GM12878 (cell line): ENCODE results near the gene PTPRN2. TPM values are rescaled to one million over a fixed set of nuclear protein-coding genes. Genes with fewer than 3 reads are reported as not detected.

Experiments
- ATAC-seq: fragments of 200-7000 bp; cut with Tn5 transposase; 3 replicates; pipeline ENCODE4 v1.9.1; 2020; ENCODE audit warnings: mild to moderate bottlenecking, moderate library complexity
- BruUV-seq: library from RNA; stranded (reverse); fragments of 400-500 nt; replicated peaks from 2 replicates; lab custom pipeline; 2021; lab: Mats Ljungman, UMichigan
- CTCF ChIA-PET: fragments of 300-600 bp; sonication (Branson Sonifier 250); formaldehyde crosslinking; extraction: SDS; loops from one replicate; lab custom pipeline; 2021; ENCODE audit warnings: inconsistent platforms; lab: Yijun Ruan, JAX
- POLR2A ChIA-PET: fragments of 350-600 bp; formaldehyde crosslinking; extraction: SDS; loops from one replicate; lab custom pipeline; 2021; ENCODE audit warnings: inconsistent platforms; lab: Charles Lee
- RAD21 ChIA-PET: fragments of 300-600 bp; sonication (Branson Sonifier 250); formaldehyde crosslinking; loops from one replicate; lab custom pipeline; 2023; ENCODE audit warnings: antibody characterized with exemption; ENCODE audit not compliant: unreplicated experiment; lab: Charles Lee
- SMC1A ChIA-PET: fragments of 300-600 bp; sonication (Branson Sonifier 250); formaldehyde crosslinking; loops from one replicate; lab custom pipeline; 2023; ENCODE audit not compliant: unreplicated experiment, uncharacterized antibody; lab: Charles Lee
- DNase-seq: peaks from one replicate; pipeline ENCODE4 v3.0.0-alpha.2; 2011; ENCODE audit warnings: low read depth, low spot score
- FAIRE-seq: peaks from 3 replicates; lab custom pipeline; 2011; peaks lifted over from hg19 to GRCh38; lab: Jason Lieb, UNC
- H2AFZ ChIP-seq: 2 replicates; pipeline ENCODE4 v1.6.0; 2011; ENCODE audit warnings: low read depth, low read length, control low read depth; ENCODE audit not compliant: control insufficient read depth
- H3K27ac ChIP-seq: 2 replicates; pipeline ENCODE4 v1.5.1; 2011; ENCODE audit warnings: control low read depth; ENCODE audit not compliant: control insufficient read depth, insufficient read depth
- H3K27me3 ChIP-seq, 2 experiments: replicated peaks in 1 of 2; 2 replicates each; pipeline versions ENCODE4 v1.6.0 to v1.6.1; 2011; ENCODE audit warnings: low read length in 1 of 2; ENCODE audit not compliant: control insufficient read depth in 2 of 2, insufficient read depth in 2 of 2
- H3K36me3 ChIP-seq, 2 experiments: 2 replicates each; pipeline ENCODE4 v1.5.1; 2011; ENCODE audit warnings: low read length in 1 of 2; ENCODE audit not compliant: control insufficient read depth in 2 of 2, insufficient read depth in 2 of 2
- H3K4me1 ChIP-seq: 2 replicates; pipeline ENCODE4 v1.6.1; 2011; ENCODE audit warnings: mild to moderate bottlenecking, low read length, moderate library complexity, mixed read lengths; ENCODE audit not compliant: control insufficient read depth, insufficient read depth
- H3K4me2 ChIP-seq: 2 replicates; pipeline ENCODE4 v1.6.0; 2011; ENCODE audit warnings: control low read depth; ENCODE audit not compliant: control insufficient read depth, insufficient read depth
- H3K4me3 ChIP-seq: fragments of 200-600 bp; sonication (generic); 2 replicates; pipeline ENCODE4 v1.5.1; 2016
- H3K79me2 ChIP-seq: 2 replicates; pipeline ENCODE4 v1.6.0; 2011; ENCODE audit warnings: low read length; ENCODE audit not compliant: control insufficient read depth, insufficient read depth
- H3K9ac ChIP-seq: 2 replicates; pipeline ENCODE4 v1.8.0; 2011; ENCODE audit warnings: low read length, control low read depth, mixed read lengths; ENCODE audit not compliant: control insufficient read depth, insufficient read depth
- H3K9me3 ChIP-seq: replicated peaks from 3 replicates; pipeline ENCODE4 v1.5.1; 2011; ENCODE audit warnings: mild to moderate bottlenecking, low read length; ENCODE audit not compliant: control insufficient read depth, insufficient read depth
- H4K20me1 ChIP-seq: 2 replicates; pipeline ENCODE4 v1.6.0; 2011; ENCODE audit not compliant: control insufficient read depth, insufficient read depth
- ATF2 ChIP-seq: IDR thresholded peaks from 2 replicates; pipeline ENCODE4 v1.6.1; 2012; ENCODE audit warnings: low read length, inconsistent platforms
- DPF2 ChIP-seq: fragments of 450-650 bp; IDR thresholded peaks from 2 replicates; pipeline ENCODE4 v1.6.1; 2017; ENCODE audit warnings: mild to moderate bottlenecking
- GATAD2B ChIP-seq: fragments of 450-650 bp; conservative IDR thresholded peaks from 2 replicates; pipeline ENCODE4 v1.6.1; 2017; ENCODE audit warnings: low read depth, mild to moderate bottlenecking, moderate library complexity
- JUNB ChIP-seq: IDR thresholded peaks from 2 replicates; pipeline ENCODE4 v1.6.1; 2016; ENCODE audit warnings: antibody characterized with exemption, mild to moderate bottlenecking
- KAT2A ChIP-seq: conservative IDR thresholded peaks from 2 replicates; pipeline ENCODE4 v1.6.1; 2011; ENCODE audit warnings: low read depth, low read length; ENCODE audit not compliant: control insufficient read depth
- MTA2 ChIP-seq: fragments of 450-650 bp; IDR thresholded peaks from 2 replicates; pipeline ENCODE4 v1.6.1; 2016; ENCODE audit warnings: low read depth, mild to moderate bottlenecking, moderate library complexity
- MTA3 ChIP-seq: IDR thresholded peaks from 2 replicates; pipeline ENCODE4 v1.6.1; 2012; ENCODE audit warnings: low read length, inconsistent platforms, borderline replicate concordance
- MYB ChIP-seq: fragments of 150-350 bp; IDR thresholded peaks from 2 replicates; pipeline ENCODE4 v1.6.1; 2014; ENCODE audit warnings: mild to moderate bottlenecking, low read depth, low read length, borderline replicate concordance
- NBN ChIP-seq: fragments of 450-650 bp; IDR thresholded peaks from 2 replicates; pipeline ENCODE4 v1.6.1; 2016
- NFIC ChIP-seq: IDR thresholded peaks from 2 replicates; pipeline ENCODE4 v1.6.1; 2012; ENCODE audit warnings: low read depth, mild to moderate bottlenecking, inconsistent platforms, low read length, moderate library complexity
- NFYB ChIP-seq: IDR thresholded peaks from 2 replicates; pipeline ENCODE4 v1.6.1; 2011; ENCODE audit warnings: low read depth, mild to moderate bottlenecking, low read length, improper control_type of control experiment, moderate library complexity; ENCODE audit not compliant: insufficient read depth
- PAX8 ChIP-seq: fragments of 450-650 bp; IDR thresholded peaks from 2 replicates; pipeline ENCODE4 v1.6.1; 2017; ENCODE audit warnings: mild to moderate bottlenecking, moderate library complexity
- PML ChIP-seq: IDR thresholded peaks from 2 replicates; pipeline ENCODE4 v1.6.1; 2012; ENCODE audit warnings: low read length, inconsistent platforms
- SMAD1 ChIP-seq: fragments of 450-650 bp; IDR thresholded peaks from 2 replicates; pipeline ENCODE4 v1.6.1; 2018; ENCODE audit warnings: mild to moderate bottlenecking, low read depth; ENCODE audit not compliant: partially characterized antibody
- SREBF1 ChIP-seq: IDR thresholded peaks from 2 replicates; pipeline ENCODE4 v1.6.1; 2012; ENCODE audit warnings: mild to moderate bottlenecking, low read length
- SRF ChIP-seq, 2 experiments: IDR thresholded peaks; 2 replicates each; pipeline ENCODE4 v1.6.1; 2011; ENCODE audit warnings: low read depth in 2 of 2, low read length in 2 of 2, mild to moderate bottlenecking in 1 of 2, moderate library complexity in 1 of 2
- ZSCAN29 ChIP-seq: fragments of 450-650 bp; IDR thresholded peaks from 2 replicates; pipeline ENCODE4 v1.6.1; 2017; ENCODE audit warnings: mild to moderate bottlenecking, moderate library complexity
- WGBS: methylation state at CpG from one replicate; pipeline ENCODE4 v1.1.6; 2016; ENCODE audit warnings: low lambda C conversion rate; ENCODE audit not compliant: insufficient replicate concordance, insufficient coverage; ENCODE audit errors: missing lambda C conversion rate; 5-methylcytosine and 5-hydroxymethylcytosine counted together
- in situ Hi-C: fragments of 300-500 bp; cut with MboI; formaldehyde crosslinking; loops from 9 replicates; pipeline ENCODE4 v1.14.3; 2018; ENCODE audit warnings: mixed read lengths
- intact Hi-C: fragments of 100-400 bp; cut with micrococcal nuclease; formaldehyde crosslinking; loops from one replicate; pipeline ENCODE4 v1.14.2; 2022; ENCODE audit not compliant: unreplicated experiment
- polyA plus RNA-seq, 11 experiments: library from polyadenylated mRNA; depleted of rRNA in 4 of 11; unstranded in 6 of 11; stranded (reverse) in 5 of 11; fragments of >200 nt; fragmentation: Nextera tagmentation in 4 of 11; fragmentation: Illumina TruSeq in 1 of 11; extraction: Ambion mirVana in 4 of 11; extraction: Trizol in 1 of 11; gene quantifications; 1 replicate in 1 of 11; 2 replicates in 10 of 11; pipeline versions ENCODE4 v1.2.1 to v1.2.3, GENCODE V29; 2011 to 2016; ENCODE audit warnings: inconsistent platforms in 2 of 11, missing spikeins in 2 of 11, low read depth in 1 of 11
- total RNA-seq, 4 experiments: library from RNA; depleted of rRNA in 3 of 4; stranded (reverse); fragments of >200 nt in 3 of 4; fragmentation: Illumina TruSeq in 1 of 4; extraction: Trizol in 1 of 4; gene quantifications; 2 replicates each; pipeline versions ENCODE4 v1.2.1 to v1.2.3, GENCODE V29; 2013 to 2021
- TF ChIP-seq, protein P1 (sequence below): fragments of 450-650 bp; IDR thresholded peaks from 2 replicates; pipeline ENCODE4 v1.6.1; 2016; ENCODE audit warnings: mild to moderate bottlenecking
- TF ChIP-seq, protein P2 (sequence below): IDR thresholded peaks from 2 replicates; pipeline ENCODE4 v1.6.1; 2011; ENCODE audit warnings: borderline replicate concordance, low read depth, mild to moderate bottlenecking, moderate library complexity, mixed read lengths, low read length; ENCODE audit not compliant: insufficient read depth; ENCODE audit errors: extremely low read length
- TF ChIP-seq, protein P3 (sequence below): IDR thresholded peaks from 2 replicates; pipeline ENCODE4 v1.6.1; 2012; ENCODE audit warnings: low read depth, low read length, improper control_type of control experiment

The PTPRN2 gene
- total and polyA plus RNA-seq, 10 of the 15 experiments (the other 5 are each of a cell fraction or from before 2014, with no cell fraction given): 5.4 TPM; not detected in 9

GRCh38 chr7:158569858-158570323 lies 17.7 kb downstream of the PTPRN2 start:
- Histone ChIP-seq H4K20me1 (no peaks in the 10 kb centered on the region), H3K27ac (no peak overlapping the region), H3K27me3 (no peaks in the 10 kb centered on the region), H3K79me2 (no peaks in the 10 kb centered on the region), H3K36me3 (no peaks in the 10 kb centered on the region), H3K4me3 (no peak overlapping the region), H3K4me2 (no peak overlapping the region), H3K4me1 (no peaks in the 10 kb centered on the region), H2AFZ (no peak overlapping the region), H3K9me3 (no peaks in the 10 kb centered on the region; the same call in 2 of the 3 replicates), H3K9ac (no peak overlapping the region)
- RAD21 ChIA-PET: no interaction called here
- 51% methylated on average over 37 of the region's 53 CpGs for WGBS
- SMC1A ChIA-PET: no interaction called here
- CTCF ChIA-PET: no interaction called here
- intact Hi-C loops (no loop called here), in situ Hi-C loops (no loop called here)
- DNase-seq (no peak), FAIRE-seq (no peak), ATAC-seq (no peak)
- BruUV-seq: no TSS peak
- POLR2A ChIA-PET: no interaction called here
- TF ChIP-seq PAX8: no peak
- TF ChIP-seq SMAD1: no peak
- no peak for TF ChIP-seq MTA2
- TF ChIP-seq, protein P1, sequence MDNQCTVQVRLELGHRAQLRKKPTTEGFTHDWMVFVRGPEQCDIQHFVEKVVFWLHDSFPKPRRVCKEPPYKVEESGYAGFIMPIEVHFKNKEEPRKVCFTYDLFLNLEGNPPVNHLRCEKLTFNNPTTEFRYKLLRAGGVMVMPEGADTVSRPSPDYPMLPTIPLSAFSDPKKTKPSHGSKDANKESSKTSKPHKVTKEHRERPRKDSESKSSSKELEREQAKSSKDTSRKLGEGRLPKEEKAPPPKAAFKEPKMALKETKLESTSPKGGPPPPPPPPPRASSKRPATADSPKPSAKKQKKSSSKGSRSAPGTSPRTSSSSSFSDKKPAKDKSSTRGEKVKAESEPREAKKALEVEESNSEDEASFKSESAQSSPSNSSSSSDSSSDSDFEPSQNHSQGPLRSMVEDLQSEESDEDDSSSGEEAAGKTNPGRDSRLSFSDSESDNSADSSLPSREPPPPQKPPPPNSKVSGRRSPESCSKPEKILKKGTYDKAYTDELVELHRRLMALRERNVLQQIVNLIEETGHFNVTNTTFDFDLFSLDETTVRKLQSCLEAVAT: no peak
- no peak for TF ChIP-seq ZSCAN29
- no peak for TF ChIP-seq MYB
- no peak for TF ChIP-seq GATAD2B
- no peak for TF ChIP-seq NFIC
- TF ChIP-seq, protein P2, sequence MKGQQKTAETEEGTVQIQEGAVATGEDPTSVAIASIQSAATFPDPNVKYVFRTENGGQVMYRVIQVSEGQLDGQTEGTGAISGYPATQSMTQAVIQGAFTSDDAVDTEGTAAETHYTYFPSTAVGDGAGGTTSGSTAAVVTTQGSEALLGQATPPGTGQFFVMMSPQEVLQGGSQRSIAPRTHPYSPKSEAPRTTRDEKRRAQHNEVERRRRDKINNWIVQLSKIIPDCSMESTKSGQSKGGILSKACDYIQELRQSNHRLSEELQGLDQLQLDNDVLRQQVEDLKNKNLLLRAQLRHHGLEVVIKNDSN: no peak
- no peak for TF ChIP-seq PML
- no peak for TF ChIP-seq KAT2A
- TF ChIP-seq NBN: no peak
- no peak for TF ChIP-seq DPF2
- TF ChIP-seq, protein P3, sequence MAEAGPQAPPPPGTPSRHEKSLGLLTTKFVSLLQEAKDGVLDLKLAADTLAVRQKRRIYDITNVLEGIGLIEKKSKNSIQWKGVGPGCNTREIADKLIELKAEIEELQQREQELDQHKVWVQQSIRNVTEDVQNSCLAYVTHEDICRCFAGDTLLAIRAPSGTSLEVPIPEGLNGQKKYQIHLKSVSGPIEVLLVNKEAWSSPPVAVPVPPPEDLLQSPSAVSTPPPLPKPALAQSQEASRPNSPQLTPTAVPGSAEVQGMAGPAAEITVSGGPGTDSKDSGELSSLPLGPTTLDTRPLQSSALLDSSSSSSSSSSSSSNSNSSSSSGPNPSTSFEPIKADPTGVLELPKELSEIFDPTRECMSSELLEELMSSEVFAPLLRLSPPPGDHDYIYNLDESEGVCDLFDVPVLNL: no peak
- no peak for TF ChIP-seq MTA3
- no peak for TF ChIP-seq SREBF1
- TF ChIP-seq ATF2: no peak
- no peak for TF ChIP-seq NFYB
- TF ChIP-seq SRF (IDR thresholded peaks at IDR 0.05; ENCODE audit: low read depth in 2 of 2, low read length in 2 of 2): no peak
- TF ChIP-seq JUNB: no peak
